Daoy (cell line): ENCODE results near the gene GSC. TPM values are rescaled to one million over a fixed set of nuclear protein-coding genes. Genes with fewer than 3 reads are reported as not detected.
"Not testable (repeated sequence)": the region's sequence is repeated elsewhere in the genome, so short reads cannot be mapped to it uniquely, and the experiment has no call there.

Experiments
- DNase-seq: peaks from one replicate; pipeline ENCODE4 v3.0.0-alpha.2; 2015; ENCODE audit warnings: low read depth
- total RNA-seq: library from RNA; depleted of rRNA; stranded (reverse); fragments of >200 nt; shearing (Covaris generic); gene quantifications from 2 replicates; pipeline ENCODE4 v1.2.3, GENCODE V29; 2014; rRNA removed

GSC gene
- 6.2 and 11.0 TPM in 2 replicates for total RNA-seq

- peak; percentile 89 for DNase-seq
Observed at GRCh38 chr14:94769391-94770250, at the start of gene GSC. TSS of gene GSC (minus strand) at chr14:94770113. CDS start at chr14:94770015, 98 bp downstream.

DNA sequence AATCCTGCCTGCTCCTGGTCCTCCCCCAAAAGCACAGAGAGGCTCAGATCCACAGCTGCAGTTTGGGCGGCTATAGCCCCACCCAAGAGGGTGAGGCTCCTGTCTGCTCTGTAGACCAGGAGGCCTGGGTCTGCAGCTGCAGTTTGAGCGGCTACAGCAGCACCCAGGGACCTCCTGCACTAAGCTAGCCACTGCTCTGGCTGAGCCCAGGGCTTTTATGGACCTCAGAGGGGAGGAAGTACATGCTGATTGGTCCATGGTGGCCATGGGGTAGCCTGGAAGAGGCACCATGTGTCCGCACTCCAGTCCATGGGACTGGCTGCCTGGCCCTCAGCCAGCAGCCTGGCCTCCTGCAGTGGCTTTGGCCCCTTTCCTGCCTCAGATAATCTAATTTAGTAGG lies 49.6 kb upstream of the GSC start:
- no peak for DNase-seq

DNA sequence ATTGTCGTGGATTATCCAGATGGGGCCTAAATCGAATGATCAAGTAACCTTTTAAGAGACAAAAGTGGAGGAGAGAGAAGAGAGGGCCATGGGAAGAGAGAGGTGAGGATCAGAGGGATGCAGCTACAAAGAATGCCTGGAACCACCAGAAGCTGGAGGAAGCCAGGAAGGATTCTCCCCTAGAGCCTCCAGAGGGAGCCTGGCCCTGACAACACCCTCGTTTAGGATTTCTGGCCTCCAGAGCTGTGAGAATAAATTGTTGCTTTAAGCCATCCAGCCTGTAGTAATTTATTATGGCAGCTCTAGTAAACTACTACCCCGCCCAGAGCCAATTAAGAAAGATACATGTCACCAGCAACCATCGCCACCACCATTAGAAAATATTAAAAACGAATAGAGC lies 46.2 kb upstream of the GSC start:
- DNase-seq: no peak

DNA sequence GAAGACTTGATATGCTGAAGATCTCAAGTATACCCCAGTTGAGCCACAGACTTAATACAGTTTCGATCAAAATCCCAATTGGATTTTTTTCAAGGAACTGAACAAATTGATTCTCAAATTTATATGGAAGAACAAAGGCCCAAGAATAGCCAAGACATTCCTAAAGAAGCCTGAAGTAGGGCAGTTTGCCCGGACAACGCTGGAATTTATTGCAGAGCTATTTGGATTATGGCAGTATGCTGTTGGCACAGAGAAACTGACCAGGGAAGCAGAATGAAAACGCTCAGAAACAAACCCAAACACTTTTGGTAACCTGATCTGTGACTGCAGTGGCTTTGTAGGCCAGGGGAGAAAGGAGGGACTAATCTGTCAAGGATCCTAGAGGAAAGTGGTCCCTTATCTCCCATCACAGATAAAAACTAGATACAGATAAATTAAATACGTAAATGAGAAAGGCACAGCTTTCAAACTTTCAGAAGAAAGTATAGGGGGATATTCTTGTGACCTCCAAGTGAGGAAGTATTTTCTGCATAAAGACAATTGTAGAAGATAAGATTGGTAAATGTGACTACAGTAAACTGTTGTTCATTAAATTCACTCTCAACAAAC lies 35.9 kb upstream of the GSC start:
- no peak for DNase-seq

DNA sequence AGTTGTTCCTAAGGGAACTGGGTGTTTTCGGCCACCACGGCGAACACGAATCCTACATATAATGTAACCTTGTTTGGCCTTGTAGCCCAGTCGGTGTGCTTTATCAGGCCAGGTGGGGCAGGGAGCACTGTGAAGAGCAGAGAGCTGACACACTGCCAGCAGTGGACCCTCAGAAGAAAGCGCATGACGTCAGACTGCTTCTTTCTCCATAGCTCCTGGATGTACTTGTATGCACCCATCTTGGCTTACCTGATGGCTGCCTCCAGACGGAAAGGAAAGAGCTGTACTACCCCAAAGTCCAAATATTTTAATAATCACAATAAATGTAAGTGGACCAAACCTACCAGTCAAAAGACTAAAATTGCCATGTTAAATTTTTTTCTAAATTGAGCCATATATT lies 31.3 kb upstream of the GSC start:
- no peak for DNase-seq

GRCh38 chr14:94800764-94801163 lies 30.9 kb upstream of the GSC start:
- DNase-seq: not testable (repeated sequence)

- DNase-seq: no peak
Observed at GRCh38 chr14:94797887-94798286, 28.0 kb upstream of the GSC start.

- no peak for DNase-seq
Observed at GRCh38 chr14:94796278-94796677, 26.4 kb upstream of the GSC start.

GRCh38 chr14:94795372-94795771 lies 25.5 kb upstream of the GSC start:
- peak; percentile 64 for DNase-seq

- no peak for DNase-seq
Observed at GRCh38 chr14:94793901-94794300, 24.0 kb upstream of the GSC start.

- DNase-seq: no peak
Observed at GRCh38 chr14:94787655-94788054, 17.7 kb upstream of the GSC start.

DNA sequence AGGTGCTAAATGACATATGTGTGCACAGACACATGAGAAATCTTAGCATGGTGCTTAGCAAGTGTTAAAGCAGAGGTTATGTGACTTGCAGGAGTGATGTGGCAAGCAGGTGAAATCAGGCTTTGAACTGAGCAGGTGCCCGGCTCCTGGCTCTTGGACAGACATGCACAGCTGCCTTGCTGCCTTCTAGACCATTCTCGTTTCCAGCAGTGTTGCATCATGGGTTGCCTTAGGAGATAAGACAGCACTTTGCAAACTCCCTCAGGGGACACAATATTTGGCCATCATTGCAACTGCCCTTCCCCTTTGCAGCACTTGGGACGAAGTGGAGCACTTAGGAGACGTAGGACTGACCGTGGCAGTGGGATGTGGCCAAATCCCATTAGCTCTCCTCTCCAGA lies 17.2 kb upstream of the GSC start:
- DNase-seq: no peak

DNA sequence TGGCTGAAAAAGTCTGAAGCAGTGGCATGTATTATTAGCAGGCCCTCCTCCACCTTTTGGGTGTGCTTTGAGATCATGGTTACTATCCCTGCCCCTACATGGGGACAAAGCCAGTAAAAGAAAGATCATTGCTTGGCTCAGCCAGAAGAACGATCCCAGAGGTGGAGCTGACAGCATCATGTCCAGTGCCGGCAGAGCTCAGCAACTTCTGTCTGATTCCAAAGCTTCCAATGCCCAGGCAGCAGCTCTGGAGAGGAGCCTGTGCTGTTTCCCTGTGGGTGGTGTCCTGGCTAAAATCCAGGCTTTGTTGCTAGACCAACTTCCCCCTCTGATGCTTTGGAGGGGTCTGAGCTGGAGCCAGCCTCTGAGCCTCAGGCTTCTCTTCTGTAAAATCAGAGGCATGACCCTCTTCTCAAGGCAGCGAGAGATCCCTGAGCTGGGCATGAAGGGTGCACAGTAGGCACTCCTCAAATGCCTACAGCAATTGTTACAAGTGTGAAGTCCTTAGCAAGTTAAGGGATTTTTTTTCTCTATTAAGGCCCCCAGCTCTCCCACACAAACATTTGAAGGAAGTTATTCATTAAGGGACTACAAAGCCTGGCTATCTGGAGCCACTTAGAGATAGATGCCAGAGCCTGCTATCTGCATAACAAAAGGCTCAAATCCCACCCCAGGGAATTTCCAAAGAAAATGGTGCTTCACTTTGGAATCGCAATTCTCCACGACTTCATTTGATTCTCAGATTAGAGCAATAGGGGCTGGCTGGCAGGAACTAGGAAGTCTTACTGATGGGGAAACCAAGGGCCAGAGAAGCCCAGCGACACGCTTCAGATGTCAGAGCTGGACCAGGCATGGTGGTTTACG lies 10.9 kb upstream of the GSC start:
- DNase-seq: no peak

- DNase-seq: no peak
Observed at GRCh38 chr14:94779713-94780112, 9.8 kb upstream of the GSC start.

DNA sequence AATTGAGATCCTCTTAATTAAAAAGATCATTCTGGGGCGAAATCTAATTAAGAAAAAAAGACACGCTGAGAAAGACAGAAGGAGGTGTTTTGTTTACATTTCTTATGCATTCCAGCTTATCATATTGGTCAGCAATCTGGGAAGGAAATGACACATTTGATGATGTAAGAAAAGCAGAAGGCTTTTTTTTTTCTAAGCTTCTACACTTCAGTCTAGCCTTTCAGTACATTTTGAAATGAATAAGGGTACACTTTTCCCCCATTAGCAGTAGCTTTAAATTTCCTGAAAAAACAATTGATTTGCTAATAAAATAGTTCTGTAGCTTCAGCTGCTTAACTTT lies 5.9 kb upstream of the GSC start:
- DNase-seq: peak; percentile 43

- DNase-seq: no peak
Observed at GRCh38 chr14:94775091-94775870, 5.4 kb upstream of the GSC start.

DNA sequence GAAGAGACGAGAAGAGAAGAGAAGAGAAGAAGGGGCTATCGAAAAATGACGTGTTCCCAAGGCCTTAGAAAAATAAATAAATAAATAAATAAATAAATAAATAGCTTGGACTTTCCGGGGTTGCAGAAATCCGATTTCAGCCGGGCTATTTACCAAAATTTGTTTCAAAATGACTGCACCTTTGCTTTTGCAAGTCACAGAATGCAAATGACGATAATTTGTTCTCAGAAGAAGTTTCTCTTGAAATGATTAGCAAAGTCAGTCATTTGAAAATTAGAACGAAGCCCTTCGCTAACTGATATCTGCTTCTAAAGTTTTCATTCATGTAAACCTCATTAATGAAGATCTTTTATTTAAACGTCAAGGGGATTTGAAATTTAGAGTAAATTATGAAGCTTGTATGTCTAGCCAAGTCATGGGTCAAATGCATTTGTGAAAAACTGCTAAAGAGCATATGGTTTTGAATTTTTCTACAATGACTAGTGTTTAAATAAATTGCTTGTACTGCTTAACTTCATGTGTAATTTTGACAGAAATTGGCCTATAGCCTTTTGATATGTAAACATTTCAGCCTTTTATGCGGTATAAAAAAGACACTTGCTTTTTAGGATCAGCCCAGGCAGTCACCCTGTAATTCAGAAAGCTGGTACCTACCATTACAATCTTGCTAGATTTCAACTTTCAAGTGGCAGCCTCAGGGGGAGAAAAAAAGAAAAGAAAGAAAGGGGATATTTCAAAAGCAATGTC lies 4.6 kb upstream of the GSC start:
- DNase-seq: no peak

DNA sequence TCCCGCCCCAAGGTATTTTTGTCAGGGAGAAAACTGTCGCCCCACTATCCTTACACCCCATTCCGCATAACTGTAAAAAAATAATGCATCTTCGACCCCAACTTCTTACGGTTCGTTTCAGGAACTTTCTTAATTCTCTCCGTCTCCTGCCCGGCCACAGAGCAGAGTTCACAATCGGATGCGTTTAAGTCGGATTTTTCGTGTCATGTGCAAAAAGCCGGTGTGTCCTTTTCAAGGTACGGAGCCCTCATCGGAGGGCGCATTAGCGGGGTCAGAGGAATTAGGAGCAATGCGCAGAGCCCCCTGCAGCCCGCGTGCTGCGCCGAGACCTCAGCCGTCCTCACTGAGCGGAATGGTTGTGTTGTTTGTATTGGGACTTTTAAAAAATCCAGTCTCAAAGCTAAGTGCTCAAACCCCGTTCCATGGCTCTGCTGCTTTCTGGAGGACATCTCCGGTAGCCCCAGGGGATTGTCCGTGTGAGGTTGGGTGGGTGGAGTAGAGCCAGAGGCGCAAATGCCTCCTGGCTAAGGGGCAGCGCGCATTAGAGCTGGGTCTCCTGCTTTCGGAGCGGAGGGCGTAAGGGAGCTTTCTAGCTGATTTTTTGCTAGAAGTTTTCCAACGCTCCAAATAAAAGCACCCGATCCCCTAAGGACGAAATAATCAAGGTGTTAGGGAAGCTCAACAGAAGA lies 3.9 kb upstream of the GSC start:
- DNase-seq: no peak

- no peak for DNase-seq
Observed at GRCh38 chr14:94773061-94773648, 3.2 kb upstream of the GSC start.

DNA sequence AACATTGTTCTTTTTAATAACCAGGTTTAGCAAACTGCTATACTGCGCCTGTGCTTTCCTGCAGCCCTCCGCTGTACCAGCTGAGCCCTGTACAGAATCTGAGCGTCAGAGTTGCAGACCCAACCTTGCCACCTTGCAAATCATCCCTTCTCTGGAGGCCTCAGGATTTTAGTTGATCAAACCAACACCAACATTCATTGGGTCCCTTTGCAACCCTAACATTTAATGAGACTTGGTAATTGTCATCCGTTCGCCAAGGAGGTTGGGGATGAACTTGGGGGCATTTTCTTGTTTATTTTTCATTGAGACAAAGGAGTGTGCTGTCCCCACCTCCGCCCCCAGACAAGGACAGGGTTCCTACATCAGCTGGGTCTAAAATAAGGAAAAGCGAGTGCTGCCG lies 2.6 kb upstream of the GSC start:
- no peak for DNase-seq
